Thyroid gland (tissue), 4 donors: ENCODE measurements around the gene SPRR2E.

Experiments used
- CTCF ChIP-seq, 6 experiments: fragments of 200-600 bp in 3 of 6; fragments of 450-650 bp in 3 of 6; sonication (generic) in 3 of 6; IDR thresholded peaks; one replicate each; pipeline ENCODE4 v1.5.1; 2016 to 2019; ENCODE audit warnings: antibody characterized with exemption in 6 of 6, mild to moderate bottlenecking in 2 of 6, inconsistent platforms in 1 of 6, moderate library complexity in 1 of 6
- POLR2A ChIP-seq, 2 donors: fragments of 450-650 bp; IDR thresholded peaks; one replicate each; pipeline ENCODE4 v1.6.1; 2017; ENCODE audit warnings: antibody characterized with exemption in 2 of 2, mild to moderate bottlenecking in 2 of 2, moderate library complexity in 1 of 2

- TF ChIP-seq POLR2A (IDR thresholded peaks at IDR 0.05) = no peak
- TF ChIP-seq CTCF (IDR thresholded peaks at IDR 0.05) = no peak
Measured at GRCh38 chr1:153071511-153071910, 22.8 kb downstream of the SPRR2E start, which contains the start of gene SPRR2B.
